HEK293T (cell line): ENCODE measurements around the gene ZNF618.

Source experiments
- BHLHE40 ChIP-seq: fragments of 450-650 bp; IDR thresholded peaks from 2 replicates; pipeline ENCODE4 v1.6.1; 2016; ENCODE audit warnings: mild to moderate bottlenecking, moderate library complexity, borderline replicate concordance
- ELF4 ChIP-seq: fragments of 450-650 bp; IDR thresholded peaks from 2 replicates; pipeline ENCODE4 v1.6.1; 2017; ENCODE audit warnings: antibody characterized with exemption
- FOXA1 ChIP-seq: fragments of 450-650 bp; IDR thresholded peaks from 2 replicates; pipeline ENCODE4 v1.6.1; 2016; ENCODE audit warnings: mild to moderate bottlenecking
- FOXM1 ChIP-seq: fragments of 450-650 bp; IDR thresholded peaks from 2 replicates; pipeline ENCODE4 v1.6.1; 2017; ENCODE audit warnings: mild to moderate bottlenecking, borderline replicate concordance
- HDGF ChIP-seq: fragments of 450-650 bp; IDR thresholded peaks from 2 replicates; pipeline ENCODE4 v1.6.1; 2017; ENCODE audit warnings: antibody characterized with exemption, borderline replicate concordance
- LEF1 ChIP-seq: fragments of 450-650 bp; IDR thresholded peaks from 2 replicates; pipeline ENCODE4 v1.6.1; 2017; ENCODE audit warnings: mild to moderate bottlenecking, borderline replicate concordance
- NFRKB ChIP-seq: fragments of 450-650 bp; IDR thresholded peaks from 2 replicates; pipeline ENCODE4 v1.6.1; 2016; ENCODE audit warnings: mild to moderate bottlenecking, moderate library complexity
- SP1 ChIP-seq: fragments of 450-650 bp; IDR thresholded peaks from 2 replicates; pipeline ENCODE4 v1.6.1; 2017
- SUZ12 ChIP-seq: fragments of 450-650 bp; IDR thresholded peaks from 2 replicates; pipeline ENCODE4 v1.6.1; 2016; ENCODE audit warnings: mild to moderate bottlenecking
- TARDBP ChIP-seq: fragments of 450-650 bp; IDR thresholded peaks from 2 replicates; pipeline ENCODE4 v1.6.1; 2016
- ZNF384 ChIP-seq: fragments of 450-650 bp; IDR thresholded peaks from 2 replicates; pipeline ENCODE4 v1.6.1; 2016
- TF ChIP-seq, protein P1 (sequence below): fragments of 450-650 bp; IDR thresholded peaks from 2 replicates; pipeline ENCODE4 v1.6.1; 2016

DNA sequence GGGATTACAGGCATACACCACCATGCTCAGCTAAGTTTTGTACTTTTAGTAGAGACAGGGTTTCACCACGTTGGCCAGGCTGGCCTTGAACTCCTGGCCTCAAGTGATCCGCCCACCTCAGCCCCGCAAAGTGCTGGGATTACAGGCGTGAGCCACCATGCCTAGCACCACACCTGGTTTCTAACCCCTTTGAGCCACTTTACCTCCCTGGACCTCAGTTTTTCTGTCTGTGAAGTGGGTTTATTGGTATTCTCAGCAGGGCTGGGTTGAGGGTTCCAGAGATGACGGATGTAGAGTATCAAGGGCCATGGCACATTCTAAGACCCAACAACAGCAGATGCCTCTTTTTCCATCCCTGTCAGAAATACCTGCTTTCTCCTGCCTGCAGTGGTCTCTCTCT, 163.4 kb downstream of the ZNF618 start:
- TF ChIP-seq ZNF384 (no peak), FOXM1 (no peak), SP1 (no peak), FOXA1 (no peak), BHLHE40 (no peak), SUZ12 (no peak), NFRKB (no peak), TARDBP (no peak), HDGF (no peak), ELF4 (no peak), LEF1 (no peak)
- TF ChIP-seq, protein P1, sequence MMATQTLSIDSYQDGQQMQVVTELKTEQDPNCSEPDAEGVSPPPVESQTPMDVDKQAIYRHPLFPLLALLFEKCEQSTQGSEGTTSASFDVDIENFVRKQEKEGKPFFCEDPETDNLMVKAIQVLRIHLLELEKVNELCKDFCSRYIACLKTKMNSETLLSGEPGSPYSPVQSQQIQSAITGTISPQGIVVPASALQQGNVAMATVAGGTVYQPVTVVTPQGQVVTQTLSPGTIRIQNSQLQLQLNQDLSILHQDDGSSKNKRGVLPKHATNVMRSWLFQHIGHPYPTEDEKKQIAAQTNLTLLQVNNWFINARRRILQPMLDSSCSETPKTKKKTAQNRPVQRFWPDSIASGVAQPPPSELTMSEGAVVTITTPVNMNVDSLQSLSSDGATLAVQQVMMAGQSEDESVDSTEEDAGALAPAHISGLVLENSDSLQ = no peak
